ENCODE measurements around the gene ZRANB3.

The ZRANB3 gene

DNA sequence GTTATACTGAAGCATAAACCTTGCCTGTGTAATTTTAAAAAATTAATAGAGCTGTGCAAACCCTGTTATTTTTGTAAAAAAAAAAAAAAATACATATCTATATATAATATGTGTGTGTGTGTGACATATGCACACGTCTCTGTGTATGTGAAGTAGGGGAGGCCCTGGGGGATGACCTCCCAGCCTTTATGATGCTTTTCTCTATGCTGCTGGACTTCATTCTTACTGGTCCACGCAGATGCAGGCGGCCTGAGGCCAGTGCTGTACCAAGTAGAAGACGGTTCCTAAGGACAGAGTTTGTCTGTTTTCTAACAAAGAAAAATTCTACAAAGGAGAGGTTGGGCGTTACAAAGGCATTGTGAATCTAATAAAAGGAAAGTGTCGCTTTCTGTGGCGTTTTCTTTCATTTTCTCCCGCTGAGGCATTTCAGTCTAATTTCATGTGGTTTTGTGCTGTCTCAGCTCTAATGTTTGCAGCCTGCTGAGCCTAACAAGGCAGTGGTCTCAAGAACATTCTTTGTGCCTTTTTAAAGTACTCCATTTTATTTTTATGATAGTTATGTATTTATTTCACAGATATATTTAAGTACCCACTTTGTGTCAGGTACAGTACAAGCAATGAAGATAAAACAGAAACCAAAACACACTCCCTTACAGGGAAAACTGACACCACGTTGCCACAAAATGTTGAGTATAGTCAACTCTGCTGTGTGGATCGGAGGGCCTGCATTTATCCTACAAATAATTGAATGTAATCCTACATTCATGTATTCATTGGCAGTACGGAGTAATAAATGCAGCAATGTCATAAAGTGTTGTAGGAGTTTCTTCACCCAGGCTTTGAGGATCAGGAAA lies 360.9 kb downstream of the ZRANB3 start:
- Histone ChIP-seq H3K27ac (ENCODE audit: low read length) (no peak overlapping the region), H3K9ac (ENCODE audit: low read depth, low read length) (no peak overlapping the region), H3K36me3 (ENCODE audit: insufficient read depth, low read depth, low read length) (peaks cover 57% of the 10 kb centered on the region)

DNA sequence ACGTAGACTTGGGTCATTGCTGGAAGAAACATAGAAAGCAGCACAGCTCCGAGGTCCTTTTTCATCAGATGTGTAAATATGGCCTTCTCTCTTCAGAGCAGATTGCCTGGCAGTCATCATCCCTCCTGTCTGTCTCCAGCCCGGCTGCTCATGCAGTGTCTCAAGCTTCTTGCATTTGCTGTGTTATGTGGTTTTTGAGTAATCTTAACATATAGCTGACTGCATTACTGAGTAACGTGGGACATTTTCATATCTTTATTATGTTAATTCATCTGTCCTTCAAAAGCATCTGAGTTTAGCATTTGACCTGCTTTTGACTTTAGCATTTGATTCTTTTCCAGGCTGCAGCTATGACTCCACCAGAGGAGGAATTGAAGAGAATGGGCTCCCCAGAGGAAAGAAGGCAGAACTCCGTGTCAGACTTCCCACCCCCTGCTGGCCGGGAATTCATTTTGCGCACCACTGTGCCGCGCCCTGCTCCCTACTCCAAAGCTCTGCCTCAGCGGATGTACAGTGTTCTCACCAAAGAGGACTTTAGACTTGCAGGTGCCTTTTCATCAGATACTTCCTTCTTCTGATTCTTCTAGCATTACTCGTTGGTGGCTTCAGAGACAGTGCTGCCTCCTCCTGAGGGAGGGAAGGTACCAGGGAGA lies 362.7 kb downstream of the ZRANB3 start:
- Histone ChIP-seq H3K4me3 (ENCODE audit: low read length) (no peak overlapping the region), H3K27ac (ENCODE audit: low read length) (no peak overlapping the region), H3K9ac (ENCODE audit: low read depth, low read length) (no peak overlapping the region), H3K36me3 (ENCODE audit: insufficient read depth, low read depth, low read length) (peaks cover 73% of the 10 kb centered on the region), H3K4me1 (ENCODE audit: insufficient read depth, low read length) (no peaks in the 10 kb centered on the region; the same call in 1 of the 2 replicates), H3K27me3 (ENCODE audit: insufficient read depth, low read length) (no peaks in the 10 kb centered on the region), H3K9me3 (ENCODE audit: insufficient read depth, low read depth, low read length) (no peaks in the 10 kb centered on the region)

More for the DNA sequence above, 360.9 kb downstream of the ZRANB3 start:
- no peaks in the 10 kb centered on the region; the same call in 1 of the 2 replicates for H3K4me1 ChIP-seq (ENCODE audit: insufficient read depth, low read length)
- H3K4me3 ChIP-seq (ENCODE audit: low read length), result no peak overlapping the region
- H3K9me3 ChIP-seq (ENCODE audit: insufficient read depth, low read depth, low read length), result no peaks in the 10 kb centered on the region
- H3K27me3 ChIP-seq (ENCODE audit: insufficient read depth, low read length), result no peaks in the 10 kb centered on the region

GRCh38 chr2:135167273-135167672 lies 363.7 kb downstream of the ZRANB3 start:
- peaks cover 84% of the 10 kb centered on the region for H3K36me3 ChIP-seq (ENCODE audit: insufficient read depth, low read depth, low read length)
- H3K9ac ChIP-seq (ENCODE audit: low read depth, low read length), result no peak overlapping the region
- no peaks in the 10 kb centered on the region for H3K9me3 ChIP-seq (ENCODE audit: insufficient read depth, low read depth, low read length)
- no peak overlapping the region for H3K4me3 ChIP-seq (ENCODE audit: low read length)
- no peak overlapping the region for H3K27ac ChIP-seq (ENCODE audit: low read length)
- H3K27me3 ChIP-seq (ENCODE audit: insufficient read depth, low read length), result no peaks in the 10 kb centered on the region
- H3K4me1 ChIP-seq (ENCODE audit: insufficient read depth, low read length), result no peaks in the 10 kb centered on the region; the same call in 1 of the 2 replicates

DNA sequence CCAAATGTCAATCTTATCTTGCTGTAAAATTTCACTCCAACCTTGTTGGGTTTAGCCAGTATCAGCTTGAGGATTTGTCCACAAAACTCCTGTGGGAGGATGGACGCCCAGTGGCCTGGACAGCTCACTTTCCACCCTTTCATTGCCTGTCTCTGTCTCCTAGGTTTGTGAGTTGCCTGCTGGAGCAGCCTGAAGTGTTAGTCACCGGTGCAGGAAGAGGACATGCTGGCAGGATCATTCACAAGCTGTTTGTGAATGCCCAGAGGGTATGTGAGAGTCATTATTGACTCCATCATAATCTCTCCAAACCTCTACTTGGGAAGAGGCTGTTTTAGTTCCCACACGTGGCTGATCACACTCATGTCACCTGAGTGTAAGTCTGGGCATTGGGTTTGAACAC lies 366.6 kb downstream of the ZRANB3 start:
- no peaks in the 10 kb centered on the region for H3K27me3 ChIP-seq (ENCODE audit: insufficient read depth, low read length)
- H3K9ac ChIP-seq (ENCODE audit: low read depth, low read length), result no peak overlapping the region
- no peaks in the 10 kb centered on the region for H3K9me3 ChIP-seq (ENCODE audit: insufficient read depth, low read depth, low read length)
- no peaks in the 10 kb centered on the region; the same call in 1 of the 2 replicates for H3K4me1 ChIP-seq (ENCODE audit: insufficient read depth, low read length)
- H3K36me3 ChIP-seq (ENCODE audit: insufficient read depth, low read depth, low read length), result peaks cover 65% of the 10 kb centered on the region
- no peak overlapping the region for H3K27ac ChIP-seq (ENCODE audit: low read length)
- H3K4me3 ChIP-seq (ENCODE audit: low read length), result no peak overlapping the region

- no peaks in the 10 kb centered on the region for H3K9me3 ChIP-seq (ENCODE audit: insufficient read depth, low read depth, low read length)
- no peaks in the 10 kb centered on the region for H3K27me3 ChIP-seq (ENCODE audit: insufficient read depth, low read length)
- peaks cover 64% of the 10 kb centered on the region for H3K36me3 ChIP-seq (ENCODE audit: insufficient read depth, low read depth, low read length)
- H3K27ac ChIP-seq (ENCODE audit: low read length), result no peak overlapping the region
- H3K4me1 ChIP-seq (ENCODE audit: insufficient read depth, low read length), result no peaks in the 10 kb centered on the region; the same call in 1 of the 2 replicates
- no peak overlapping the region for H3K4me3 ChIP-seq (ENCODE audit: low read length)
- H3K9ac ChIP-seq (ENCODE audit: low read depth, low read length), result no peak overlapping the region
Observed at GRCh38 chr2:135163901-135164300, 367.1 kb downstream of the ZRANB3 start.

GRCh38 chr2:135163306-135163705 lies 367.7 kb downstream of the ZRANB3 start:
- Histone ChIP-seq H3K9ac (ENCODE audit: low read depth, low read length) (no peak overlapping the region), H3K4me3 (ENCODE audit: low read length) (no peak overlapping the region), H3K27me3 (ENCODE audit: insufficient read depth, low read length) (no peaks in the 10 kb centered on the region), H3K9me3 (ENCODE audit: insufficient read depth, low read depth, low read length) (no peaks in the 10 kb centered on the region), H3K27ac (ENCODE audit: low read length) (no peak overlapping the region), H3K4me1 (ENCODE audit: insufficient read depth, low read length) (no peaks in the 10 kb centered on the region; the same call in 1 of the 2 replicates), H3K36me3 (ENCODE audit: insufficient read depth, low read depth, low read length) (peaks cover 63% of the 10 kb centered on the region)

DNA sequence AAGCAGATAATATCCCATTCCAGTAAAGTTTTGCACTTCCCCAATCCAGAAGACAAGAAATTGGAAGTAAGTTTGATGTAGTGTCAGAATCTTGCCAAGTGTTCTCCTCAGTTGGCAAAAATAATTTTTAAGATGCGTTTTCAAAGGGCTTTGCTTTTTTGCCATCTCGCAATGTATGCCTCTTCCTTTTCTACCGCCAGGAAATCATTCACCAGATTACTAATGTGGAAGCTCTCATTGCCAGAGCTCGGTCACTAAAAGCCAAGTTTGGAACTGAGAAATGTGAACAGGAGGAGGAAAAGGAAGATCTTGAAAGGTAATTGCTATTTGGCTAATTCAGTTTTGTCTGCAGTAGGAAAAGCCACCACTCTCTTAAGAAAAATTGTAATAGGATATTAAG lies 368.2 kb downstream of the ZRANB3 start:
- Histone ChIP-seq H3K27me3 (ENCODE audit: insufficient read depth, low read length) (no peaks in the 10 kb centered on the region), H3K36me3 (ENCODE audit: insufficient read depth, low read depth, low read length) (peaks cover 63% of the 10 kb centered on the region), H3K4me1 (ENCODE audit: insufficient read depth, low read length) (no peaks in the 10 kb centered on the region; the same call in 1 of the 2 replicates), H3K4me3 (ENCODE audit: low read length) (no peak overlapping the region), H3K27ac (ENCODE audit: low read length) (no peak overlapping the region), H3K9me3 (ENCODE audit: insufficient read depth, low read depth, low read length) (no peaks in the 10 kb centered on the region), H3K9ac (ENCODE audit: low read depth, low read length) (no peak overlapping the region)

GRCh38 chr2:135162377-135162776 lies 368.6 kb downstream of the ZRANB3 start:
- no peaks in the 10 kb centered on the region for H3K9me3 ChIP-seq (ENCODE audit: insufficient read depth, low read depth, low read length)
- no peaks in the 10 kb centered on the region; the same call in 1 of the 2 replicates for H3K4me1 ChIP-seq (ENCODE audit: insufficient read depth, low read length)
- no peak overlapping the region for H3K27ac ChIP-seq (ENCODE audit: low read length)
- H3K36me3 ChIP-seq (ENCODE audit: insufficient read depth, low read depth, low read length), result peaks cover 61% of the 10 kb centered on the region
- H3K27me3 ChIP-seq (ENCODE audit: insufficient read depth, low read length), result no peaks in the 10 kb centered on the region
- no peak overlapping the region for H3K9ac ChIP-seq (ENCODE audit: low read depth, low read length)
- no peak overlapping the region for H3K4me3 ChIP-seq (ENCODE audit: low read length)

DNA sequence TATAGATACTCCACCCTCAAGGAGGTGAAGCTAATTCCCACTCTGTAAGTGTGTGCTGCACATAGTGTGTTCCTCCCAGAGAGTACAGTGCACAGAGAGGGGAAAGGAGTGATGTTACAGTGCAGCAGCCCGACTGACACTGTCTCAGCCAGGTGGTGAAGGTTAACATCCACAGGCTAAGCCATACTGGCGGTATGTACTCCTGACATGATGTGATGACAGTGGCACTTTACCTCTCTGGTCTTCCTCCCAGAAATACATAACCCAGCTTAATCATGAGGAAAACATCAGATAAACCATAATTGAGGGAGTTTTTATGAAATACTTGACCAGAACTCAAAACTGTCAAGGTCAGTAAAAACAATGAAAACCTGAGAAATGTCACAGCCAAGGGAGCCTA lies 371.8 kb downstream of the ZRANB3 start:
- no peaks in the 10 kb centered on the region for H3K4me1 ChIP-seq (ENCODE audit: insufficient read depth, low read length)
- H3K4me3 ChIP-seq (ENCODE audit: low read length), result no peak overlapping the region
- H3K27me3 ChIP-seq (ENCODE audit: insufficient read depth, low read length), result no peaks in the 10 kb centered on the region
- no peak overlapping the region for H3K27ac ChIP-seq (ENCODE audit: low read length)
- H3K36me3 ChIP-seq (ENCODE audit: insufficient read depth, low read depth, low read length), result peaks cover 69% of the 10 kb centered on the region
- H3K9ac ChIP-seq (ENCODE audit: low read depth, low read length), result no peak overlapping the region
- H3K9me3 ChIP-seq (ENCODE audit: insufficient read depth, low read depth, low read length), result no peaks in the 10 kb centered on the region

GRCh38 chr2:135157856-135158255 lies 373.2 kb downstream of the ZRANB3 start:
- Histone ChIP-seq H3K9me3 (ENCODE audit: insufficient read depth, low read depth, low read length) (no peaks in the 10 kb centered on the region), H3K4me1 (ENCODE audit: insufficient read depth, low read length) (no peaks in the 10 kb centered on the region), H3K27me3 (ENCODE audit: insufficient read depth, low read length) (no peaks in the 10 kb centered on the region), H3K9ac (ENCODE audit: low read depth, low read length) (no peak overlapping the region), H3K4me3 (ENCODE audit: low read length) (no peak overlapping the region), H3K27ac (ENCODE audit: low read length) (no peak overlapping the region), H3K36me3 (ENCODE audit: insufficient read depth, low read depth, low read length) (peaks cover 68% of the 10 kb centered on the region)

DNA sequence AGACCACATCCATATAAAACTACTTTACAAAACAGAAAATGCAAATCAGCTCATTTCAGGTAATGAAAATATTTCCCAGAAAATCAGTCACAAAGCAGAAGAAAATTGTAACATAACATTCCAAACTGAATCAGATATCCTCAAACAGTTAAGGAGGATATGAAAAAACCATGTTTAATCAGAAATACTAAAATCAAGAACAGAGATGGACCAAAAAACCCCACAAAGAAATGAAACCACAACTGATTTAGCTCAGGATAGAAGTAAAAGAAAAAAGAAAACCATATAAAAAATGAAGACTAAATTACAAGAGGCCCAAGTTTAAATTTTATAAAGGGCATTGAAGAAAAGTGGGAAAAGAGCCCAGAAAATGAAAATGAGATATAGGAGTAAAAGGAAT lies 376.1 kb downstream of the ZRANB3 start:
- no peak overlapping the region for H3K27ac ChIP-seq (ENCODE audit: low read length)
- no peaks in the 10 kb centered on the region for H3K4me1 ChIP-seq (ENCODE audit: insufficient read depth, low read length)
- H3K9ac ChIP-seq (ENCODE audit: low read depth, low read length), result no peak overlapping the region
- H3K27me3 ChIP-seq (ENCODE audit: insufficient read depth, low read length), result no peaks in the 10 kb centered on the region
- H3K36me3 ChIP-seq (ENCODE audit: insufficient read depth, low read depth, low read length), result peaks cover 90% of the 10 kb centered on the region
- H3K9me3 ChIP-seq (ENCODE audit: insufficient read depth, low read depth, low read length), result no peaks in the 10 kb centered on the region
- H3K4me3 ChIP-seq (ENCODE audit: low read length), result no peak overlapping the region

- no peak overlapping the region for H3K9ac ChIP-seq (ENCODE audit: low read depth, low read length)
- H3K4me1 ChIP-seq (ENCODE audit: insufficient read depth, low read length), result no peaks in the 10 kb centered on the region
- no peaks in the 10 kb centered on the region for H3K27me3 ChIP-seq (ENCODE audit: insufficient read depth, low read length)
- H3K36me3 ChIP-seq (ENCODE audit: insufficient read depth, low read depth, low read length), result peaks cover 70% of the 10 kb centered on the region
- no peak overlapping the region for H3K27ac ChIP-seq (ENCODE audit: low read length)
- H3K4me3 ChIP-seq (ENCODE audit: low read length), result no peak overlapping the region
- H3K9me3 ChIP-seq (ENCODE audit: insufficient read depth, low read depth, low read length), result no peaks in the 10 kb centered on the region
Observed at GRCh38 chr2:135152361-135152760, 378.7 kb downstream of the ZRANB3 start.

All from iPS-20b (cell line).